H1 (cell line): Measurements from ENCODE around the gene TMEM144. TPM values are rescaled to one million over a fixed set of nuclear protein-coding genes. Genes with fewer than 3 reads are reported as not detected.

Experiments used
- CBX8 ChIP-seq: fragments of 300-800, 300-1000 bp; sonication (generic); IDR thresholded peaks from 2 replicates; pipeline ENCODE4 v1.7.1; 2016; ENCODE audit warnings: low read depth, low read length, borderline replicate concordance
- GABPA ChIP-seq: IDR thresholded peaks from 2 replicates; pipeline ENCODE4 v1.6.1; 2011; ENCODE audit warnings: mild to moderate bottlenecking, low read length, moderate library complexity, borderline replicate concordance; ENCODE audit not compliant: insufficient read depth
- RAD21 ChIP-seq, 2 experiments: IDR thresholded peaks in 1 of 2; conservative IDR thresholded peaks in 1 of 2; 2 replicates each; pipeline ENCODE4 v1.6.1; 2011; ENCODE audit warnings: low read depth in 2 of 2, low read length in 2 of 2, improper control_type of control experiment in 1 of 2, inconsistent platforms in 1 of 2, mild to moderate bottlenecking in 1 of 2, moderate library complexity in 1 of 2
- YY1 ChIP-seq: IDR thresholded peaks from 2 replicates; pipeline ENCODE4 v1.6.1; 2011; ENCODE audit warnings: low read depth, mild to moderate bottlenecking, low read length
- ZNF274 ChIP-seq: IDR thresholded peaks from 2 replicates; pipeline ENCODE4 v1.7.0; 2012; ENCODE audit warnings: low read length, borderline replicate concordance; ENCODE audit errors: extremely low read depth
- polyA plus RNA-seq, 7 experiments: library from polyadenylated mRNA; depleted of rRNA in 3 of 7; stranded (reverse) in 5 of 7; unstranded in 2 of 7; fragments of >200 nt in 5 of 7; fragments of 200-250 nt in 2 of 7; gene quantifications; 1 replicate in 5 of 7; 2 replicates in 1 of 7; 4 replicates in 1 of 7; pipeline versions ENCODE4 v1.2.1 to v1.2.3, GENCODE V29; 2011 to 2013; ENCODE audit warnings: missing spikeins in 2 of 7, mixed read lengths in 2 of 7
- total RNA-seq: library from RNA; stranded (reverse); fragmentation: NEBNext Ultra II Directional; extraction: Animal tissue kit (Norgen Biotek cat#: 25700); gene quantifications from 2 replicates; pipeline ENCODE4 v1.2.1, GENCODE V29; 2021
- TF ChIP-seq, protein P1 (sequence below), 3 experiments: IDR thresholded peaks; 1 replicate in 2 of 3; 2 replicates in 1 of 3; pipeline versions ENCODE4 v1.5.1 to v1.6.1; 2011; ENCODE audit warnings: low read length in 3 of 3, mild to moderate bottlenecking in 3 of 3, inconsistent platforms in 2 of 3, low read depth in 1 of 3, moderate library complexity in 1 of 3; ENCODE audit not compliant: insufficient read depth in 1 of 3; ENCODE audit errors: control extremely low read depth in 1 of 3
- TF ChIP-seq, protein P2 (sequence below): IDR thresholded peaks from 2 replicates; pipeline ENCODE4 v1.6.1; 2012; ENCODE audit warnings: inconsistent platforms

The TMEM144 gene
- total and polyA plus RNA-seq, 2 of the 8 experiments (the other 6 are each of a cell fraction or from before 2014, with no cell fraction given): 1.9 to 2.6 TPM

DNA sequence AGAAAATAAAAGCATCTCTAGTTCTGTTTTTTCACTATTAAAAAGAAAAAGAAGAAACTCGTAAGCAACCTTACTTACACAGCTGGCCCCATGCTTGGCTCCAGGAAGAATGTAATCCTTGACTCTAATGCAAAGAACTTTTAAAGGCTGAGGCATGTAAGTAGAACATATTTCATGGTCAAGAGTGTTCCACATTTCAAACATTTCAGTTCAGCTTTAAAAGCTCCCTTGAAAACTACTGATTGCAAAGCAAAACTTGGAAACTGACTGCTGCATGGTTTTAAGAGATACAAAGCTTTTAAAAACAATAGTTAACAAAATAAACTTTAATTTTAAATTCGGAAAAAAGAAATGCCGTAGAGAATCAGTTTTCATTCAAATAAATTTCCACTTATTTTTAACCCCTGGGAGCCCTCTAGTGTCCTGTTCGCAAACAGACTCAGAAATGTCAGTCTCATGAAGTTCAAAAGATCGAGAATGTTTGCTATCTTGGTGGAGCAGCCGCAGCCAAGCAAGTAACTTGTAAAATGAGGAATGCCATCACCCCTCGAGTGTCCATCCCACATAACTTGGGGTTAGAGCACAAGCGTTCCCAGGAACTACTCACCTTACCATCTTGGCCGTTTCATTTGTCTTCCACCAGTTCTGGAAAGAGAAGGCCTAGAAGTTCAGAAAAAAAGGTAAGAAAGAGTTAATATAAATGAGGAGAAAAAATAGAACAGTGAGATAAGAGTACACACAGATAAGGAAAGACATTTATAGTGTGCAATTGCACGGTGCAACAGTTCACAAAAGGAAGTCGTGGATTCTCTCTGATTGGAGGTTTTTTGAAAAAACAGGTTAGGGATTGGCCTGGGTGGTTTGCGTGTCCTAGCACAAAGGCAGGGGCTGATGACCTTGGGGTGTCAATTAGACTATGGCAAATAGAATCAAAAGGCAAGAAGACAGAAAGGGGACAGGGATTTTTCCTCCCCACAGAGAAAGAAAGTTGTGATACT lies 37.7 kb upstream of the TMEM144 start, which contains the start of gene GASK1B (continued):
- TF ChIP-seq, protein P1, sequence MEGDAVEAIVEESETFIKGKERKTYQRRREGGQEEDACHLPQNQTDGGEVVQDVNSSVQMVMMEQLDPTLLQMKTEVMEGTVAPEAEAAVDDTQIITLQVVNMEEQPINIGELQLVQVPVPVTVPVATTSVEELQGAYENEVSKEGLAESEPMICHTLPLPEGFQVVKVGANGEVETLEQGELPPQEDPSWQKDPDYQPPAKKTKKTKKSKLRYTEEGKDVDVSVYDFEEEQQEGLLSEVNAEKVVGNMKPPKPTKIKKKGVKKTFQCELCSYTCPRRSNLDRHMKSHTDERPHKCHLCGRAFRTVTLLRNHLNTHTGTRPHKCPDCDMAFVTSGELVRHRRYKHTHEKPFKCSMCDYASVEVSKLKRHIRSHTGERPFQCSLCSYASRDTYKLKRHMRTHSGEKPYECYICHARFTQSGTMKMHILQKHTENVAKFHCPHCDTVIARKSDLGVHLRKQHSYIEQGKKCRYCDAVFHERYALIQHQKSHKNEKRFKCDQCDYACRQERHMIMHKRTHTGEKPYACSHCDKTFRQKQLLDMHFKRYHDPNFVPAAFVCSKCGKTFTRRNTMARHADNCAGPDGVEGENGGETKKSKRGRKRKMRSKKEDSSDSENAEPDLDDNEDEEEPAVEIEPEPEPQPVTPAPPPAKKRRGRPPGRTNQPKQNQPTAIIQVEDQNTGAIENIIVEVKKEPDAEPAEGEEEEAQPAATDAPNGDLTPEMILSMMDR (IDR thresholded peaks at IDR 0.05; ENCODE audit: control extremely low read depth in 1 of 3, insufficient read depth in 1 of 3, low read depth in 1 of 3, low read length in 3 of 3): peak in 2 of 3 experiments; percentile 53 to 56; a peak in 2 of 4 replicates
- TF ChIP-seq GABPA (no peak), ZNF274 (no peak), CBX8 (no peak), RAD21 (IDR thresholded peaks at IDR 0.05 in 1 of 2, conservative IDR thresholded peaks at IDR 0.05 in 1 of 2; ENCODE audit: low read depth in 2 of 2, low read length in 2 of 2) (peak; percentile 73 to 77), YY1 (no peak)
- TF ChIP-seq, protein P2, sequence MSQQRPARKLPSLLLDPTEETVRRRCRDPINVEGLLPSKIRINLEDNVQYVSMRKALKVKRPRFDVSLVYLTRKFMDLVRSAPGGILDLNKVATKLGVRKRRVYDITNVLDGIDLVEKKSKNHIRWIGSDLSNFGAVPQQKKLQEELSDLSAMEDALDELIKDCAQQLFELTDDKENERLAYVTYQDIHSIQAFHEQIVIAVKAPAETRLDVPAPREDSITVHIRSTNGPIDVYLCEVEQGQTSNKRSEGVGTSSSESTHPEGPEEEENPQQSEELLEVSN: no peak
